A204.1 (cell line): ENCODE data around the gene STUB1.
"Not testable (repeated sequence)": the region's sequence is repeated elsewhere in the genome, so short reads cannot be mapped to it uniquely, and the experiment has no call there.

ENCODE experiments used
- FAIRE-seq: peaks from 2 replicates; lab custom pipeline; 2012; peaks lifted over from hg19 to GRCh38; lab: Jason Lieb, UNC

The STUB1 gene

GRCh38 chr16:678858-679813 is 1.1 kb upstream of the STUB1 start:
- no peak for FAIRE-seq

- FAIRE-seq: no peak
Measured at GRCh38 chr16:680625-680945, 375 bp downstream of the STUB1 start.

GRCh38 chr16:680967-681745 is 946 bp downstream of the STUB1 start:
- FAIRE-seq: no peak

GRCh38 chr16:681746-682427 is 1.7 kb downstream of the STUB1 start:
- FAIRE-seq: no peak

GRCh38 chr16:682493-683395 is 2.5 kb downstream of the STUB1 start:
- no peak for FAIRE-seq

- no peak for FAIRE-seq
Measured at GRCh38 chr16:683396-684070, 3.3 kb downstream of the STUB1 start.

GRCh38 chr16:684071-684794 is 4.0 kb downstream of the STUB1 start, which contains the start of gene JMJD8:
Gene JMJD8 (minus strand): TSS chr16:684334. CDS start chr16:684319, 15 bp downstream.
- FAIRE-seq: no peak

GRCh38 chr16:684961-685696 is 4.9 kb downstream of the STUB1 start:
- FAIRE-seq: no peak

- no peak for FAIRE-seq
Measured at GRCh38 chr16:685967-686366, 5.8 kb downstream of the STUB1 start.

GRCh38 chr16:686459-687260 is 6.5 kb downstream of the STUB1 start:
- FAIRE-seq: no peak

GRCh38 chr16:687499-687898 is 7.3 kb downstream of the STUB1 start:
- FAIRE-seq: no peak

GRCh38 chr16:689175-689897 is 9.1 kb downstream of the STUB1 start:
- FAIRE-seq: no peak

GRCh38 chr16:691242-691641 is 11.0 kb downstream of the STUB1 start:
- not testable (repeated sequence) for FAIRE-seq

- FAIRE-seq: no peak
Measured at GRCh38 chr16:692356-693108, 12.3 kb downstream of the STUB1 start.

- FAIRE-seq: no peak
Measured at GRCh38 chr16:693364-693763, 13.2 kb downstream of the STUB1 start.

- no peak for FAIRE-seq
Measured at GRCh38 chr16:693766-694165, 13.6 kb downstream of the STUB1 start.

- no peak for FAIRE-seq
Measured at GRCh38 chr16:694187-694862, 14.1 kb downstream of the STUB1 start.
